ENCODE data around the gene PSMD7. TPM values are rescaled to one million over a fixed set of nuclear protein-coding genes. Genes with fewer than 3 reads are reported as not detected.

The PSMD7 gene
- total RNA-seq, 1 experiment from 2014 or later: 135 TPM

DNA sequence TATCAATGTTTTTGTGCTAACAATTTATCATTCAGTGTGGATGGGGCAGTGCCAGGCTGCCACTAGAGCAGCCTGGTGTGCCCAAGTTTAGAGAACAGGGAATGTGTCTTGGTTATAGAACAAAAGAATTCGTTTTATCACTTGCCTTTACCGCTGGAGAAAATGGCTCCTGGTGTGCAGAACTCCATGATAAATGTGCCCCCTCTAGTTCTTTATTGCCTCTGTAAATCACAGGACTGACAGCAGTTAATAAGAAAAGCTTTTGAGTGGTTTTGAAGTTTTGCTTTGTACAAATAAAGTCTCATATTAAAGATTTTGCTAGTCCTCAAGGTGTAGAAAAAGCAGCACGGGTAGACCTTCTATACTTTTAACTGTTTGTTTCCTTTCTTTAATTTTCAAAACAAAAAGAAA is 28.2 kb upstream of the PSMD7 start:
- DNase-seq (ENCODE audit: low spot score) (no peak), ATAC-seq (no peak)
- CTCF ChIA-PET: interaction anchor here (0.9 kb wide), 1 partner anchor 42 kb away, joined by 3 read pairs; no protein-coding TSS in a partner anchor
- Mint-ChIP-seq H3K36me3 (peaks cover 3% of the 10 kb centered on the region; the same call in 1 of the 2 replicates), H3K27ac (no peak overlapping the region), H3K4me1 (peaks cover 5% of the 10 kb centered on the region), H3K9me3 (peaks cover 14% of the 10 kb centered on the region; the same call in 1 of the 2 replicates), H3K27me3 (ENCODE audit: low read depth) (no peaks in the 10 kb centered on the region), H3K4me3 (no peak overlapping the region)
- TF ChIP-seq ZBTB21 (CRISPR knock-in tag; IDR thresholded peaks at IDR 0.05; ENCODE audit: borderline replicate concordance) (no peak), IRF2 (CRISPR knock-in tag; IDR thresholded peaks at IDR 0.05; ENCODE audit: borderline replicate concordance, low read depth) (no peak), ETV6 (CRISPR knock-in tag; IDR thresholded peaks at IDR 0.05) (no peak), CREM (CRISPR knock-in tag; IDR thresholded peaks at IDR 0.05) (no peak), SP1 (CRISPR knock-in tag; conservative IDR thresholded peaks at IDR 0.05) (no peak), MXD4 (CRISPR knock-in tag; IDR thresholded peaks at IDR 0.05; ENCODE audit: borderline replicate concordance) (no peak), NFATC4 (CRISPR knock-in tag; IDR thresholded peaks at IDR 0.05) (no peak), ZNF219 (CRISPR knock-in tag; IDR thresholded peaks at IDR 0.05; ENCODE audit: borderline replicate concordance) (no peak), JUN (CRISPR knock-in tag; IDR thresholded peaks at IDR 0.05) (no peak), ESRRA (CRISPR knock-in tag; IDR thresholded peaks at IDR 0.05; ENCODE audit: borderline replicate concordance) (no peak), ZNF423 (CRISPR knock-in tag; IDR thresholded peaks at IDR 0.05) (no peak), FOXK1 (CRISPR knock-in tag; IDR thresholded peaks at IDR 0.05) (no peak)
- TF ChIP-seq, protein P1, sequence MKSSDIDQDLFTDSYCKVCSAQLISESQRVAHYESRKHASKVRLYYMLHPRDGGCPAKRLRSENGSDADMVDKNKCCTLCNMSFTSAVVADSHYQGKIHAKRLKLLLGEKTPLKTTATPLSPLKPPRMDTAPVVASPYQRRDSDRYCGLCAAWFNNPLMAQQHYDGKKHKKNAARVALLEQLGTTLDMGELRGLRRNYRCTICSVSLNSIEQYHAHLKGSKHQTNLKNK (CRISPR knock-in tag; IDR thresholded peaks at IDR 0.05): no peak
- TF ChIP-seq, protein P2, sequence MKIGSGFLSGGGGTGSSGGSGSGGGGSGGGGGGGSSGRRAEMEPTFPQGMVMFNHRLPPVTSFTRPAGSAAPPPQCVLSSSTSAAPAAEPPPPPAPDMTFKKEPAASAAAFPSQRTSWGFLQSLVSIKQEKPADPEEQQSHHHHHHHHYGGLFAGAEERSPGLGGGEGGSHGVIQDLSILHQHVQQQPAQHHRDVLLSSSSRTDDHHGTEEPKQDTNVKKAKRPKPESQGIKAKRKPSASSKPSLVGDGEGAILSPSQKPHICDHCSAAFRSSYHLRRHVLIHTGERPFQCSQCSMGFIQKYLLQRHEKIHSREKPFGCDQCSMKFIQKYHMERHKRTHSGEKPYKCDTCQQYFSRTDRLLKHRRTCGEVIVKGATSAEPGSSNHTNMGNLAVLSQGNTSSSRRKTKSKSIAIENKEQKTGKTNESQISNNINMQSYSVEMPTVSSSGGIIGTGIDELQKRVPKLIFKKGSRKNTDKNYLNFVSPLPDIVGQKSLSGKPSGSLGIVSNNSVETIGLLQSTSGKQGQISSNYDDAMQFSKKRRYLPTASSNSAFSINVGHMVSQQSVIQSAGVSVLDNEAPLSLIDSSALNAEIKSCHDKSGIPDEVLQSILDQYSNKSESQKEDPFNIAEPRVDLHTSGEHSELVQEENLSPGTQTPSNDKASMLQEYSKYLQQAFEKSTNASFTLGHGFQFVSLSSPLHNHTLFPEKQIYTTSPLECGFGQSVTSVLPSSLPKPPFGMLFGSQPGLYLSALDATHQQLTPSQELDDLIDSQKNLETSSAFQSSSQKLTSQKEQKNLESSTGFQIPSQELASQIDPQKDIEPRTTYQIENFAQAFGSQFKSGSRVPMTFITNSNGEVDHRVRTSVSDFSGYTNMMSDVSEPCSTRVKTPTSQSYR (CRISPR knock-in tag; IDR thresholded peaks at IDR 0.05): no peak
- TF ChIP-seq, protein P3, sequence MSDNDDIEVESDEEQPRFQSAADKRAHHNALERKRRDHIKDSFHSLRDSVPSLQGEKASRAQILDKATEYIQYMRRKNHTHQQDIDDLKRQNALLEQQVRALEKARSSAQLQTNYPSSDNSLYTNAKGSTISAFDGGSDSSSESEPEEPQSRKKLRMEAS (CRISPR knock-in tag; IDR thresholded peaks at IDR 0.05): no peak
- POLR2A ChIA-PET: no interaction called here

DNA sequence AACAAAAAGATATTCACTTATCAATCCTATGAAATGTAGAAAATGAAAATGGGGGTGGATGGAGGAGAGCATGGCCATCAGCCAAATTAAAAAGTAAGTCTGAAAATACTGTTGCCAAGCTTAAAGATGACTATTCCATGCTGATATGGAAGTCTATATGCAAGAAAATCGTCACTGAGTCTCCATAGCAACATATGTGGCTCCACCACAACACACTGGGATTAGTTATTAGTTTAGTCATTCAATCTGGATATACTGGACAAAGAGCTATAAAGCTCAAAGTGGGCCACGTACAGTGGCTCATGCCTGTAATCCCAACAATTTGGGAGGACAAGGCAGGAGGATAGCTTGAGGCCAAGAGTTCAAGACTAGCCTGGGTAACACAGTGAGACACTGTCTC is 24.7 kb upstream of the PSMD7 start:
- CTCF ChIA-PET: no interaction called here
- Mint-ChIP-seq H3K4me1 (peaks cover 19% of the 10 kb centered on the region), H3K9me3 (peaks cover 14% of the 10 kb centered on the region; the same call in 1 of the 2 replicates), H3K27me3 (ENCODE audit: low read depth) (no peaks in the 10 kb centered on the region), H3K36me3 (peaks cover 3% of the 10 kb centered on the region; the same call in 1 of the 2 replicates), H3K27ac (no peak overlapping the region), H3K4me3 (no peak overlapping the region)
- DNase-seq (ENCODE audit: low spot score): no peak
- TF ChIP-seq SMAD4 (CRISPR knock-in tag; IDR thresholded peaks at IDR 0.05): no peak
- TF ChIP-seq NR3C1 (CRISPR knock-in tag; conservative IDR thresholded peaks at IDR 0.05; ENCODE audit: low read depth): no peak
- TF ChIP-seq ZNF138 (CRISPR knock-in tag; conservative IDR thresholded peaks at IDR 0.05): no peak
- no peak for TF ChIP-seq PRRX2 (CRISPR knock-in tag; IDR thresholded peaks at IDR 0.05)
- TF ChIP-seq USF1 (CRISPR knock-in tag; IDR thresholded peaks at IDR 0.05): no peak
- TF ChIP-seq, protein P4, sequence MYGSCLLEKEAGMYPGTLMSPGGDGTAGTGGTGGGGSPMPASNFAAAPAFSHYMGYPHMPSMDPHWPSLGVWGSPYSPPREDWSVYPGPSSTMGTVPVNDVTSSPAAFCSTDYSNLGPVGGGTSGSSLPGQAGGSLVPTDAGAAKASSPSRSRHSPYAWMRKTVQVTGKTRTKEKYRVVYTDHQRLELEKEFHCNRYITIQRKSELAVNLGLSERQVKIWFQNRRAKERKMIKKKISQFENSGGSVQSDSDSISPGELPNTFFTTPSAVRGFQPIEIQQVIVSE (CRISPR knock-in tag; IDR thresholded peaks at IDR 0.05; ENCODE audit: borderline replicate concordance): no peak
- TF ChIP-seq ZNF532 (CRISPR knock-in tag; IDR thresholded peaks at IDR 0.05; ENCODE audit: borderline replicate concordance): no peak
- no peak for TF ChIP-seq ATF6 (CRISPR knock-in tag; IDR thresholded peaks at IDR 0.05)
- TF ChIP-seq JUN (CRISPR knock-in tag; IDR thresholded peaks at IDR 0.05): no peak
- TF ChIP-seq, protein P5, sequence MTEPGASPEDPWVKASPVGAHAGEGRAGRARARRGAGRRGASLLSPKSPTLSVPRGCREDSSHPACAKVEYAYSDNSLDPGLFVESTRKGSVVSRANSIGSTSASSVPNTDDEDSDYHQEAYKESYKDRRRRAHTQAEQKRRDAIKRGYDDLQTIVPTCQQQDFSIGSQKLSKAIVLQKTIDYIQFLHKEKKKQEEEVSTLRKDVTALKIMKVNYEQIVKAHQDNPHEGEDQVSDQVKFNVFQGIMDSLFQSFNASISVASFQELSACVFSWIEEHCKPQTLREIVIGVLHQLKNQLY (CRISPR knock-in tag; IDR thresholded peaks at IDR 0.05): no peak
- TF ChIP-seq RELA (CRISPR knock-in tag; IDR thresholded peaks at IDR 0.05; ENCODE audit: borderline replicate concordance): no peak
- POLR2A ChIA-PET: no interaction called here
- ATAC-seq: no peak

Measured in WTC11 (cell line).